GM12865 (cell line): ENCODE results near the gene ZBTB21.

Source experiments
- DNase-seq: peaks from one replicate; pipeline ENCODE4 v3.0.0; 2010; ENCODE audit warnings: low read depth
- H3K4me3 ChIP-seq: 2 replicates; pipeline ENCODE4 v1.5.1; 2011; ENCODE audit warnings: mild to moderate bottlenecking, low read depth, low read length, control low read depth
- TF ChIP-seq, protein P1 (sequence below): IDR thresholded peaks from 2 replicates; pipeline ENCODE4 v1.5.1; 2011; ENCODE audit warnings: low read length, control low read depth, low read depth, inconsistent platforms; ENCODE audit not compliant: insufficient read depth; ENCODE audit errors: missing control alignments

Gene ZBTB21

DNA sequence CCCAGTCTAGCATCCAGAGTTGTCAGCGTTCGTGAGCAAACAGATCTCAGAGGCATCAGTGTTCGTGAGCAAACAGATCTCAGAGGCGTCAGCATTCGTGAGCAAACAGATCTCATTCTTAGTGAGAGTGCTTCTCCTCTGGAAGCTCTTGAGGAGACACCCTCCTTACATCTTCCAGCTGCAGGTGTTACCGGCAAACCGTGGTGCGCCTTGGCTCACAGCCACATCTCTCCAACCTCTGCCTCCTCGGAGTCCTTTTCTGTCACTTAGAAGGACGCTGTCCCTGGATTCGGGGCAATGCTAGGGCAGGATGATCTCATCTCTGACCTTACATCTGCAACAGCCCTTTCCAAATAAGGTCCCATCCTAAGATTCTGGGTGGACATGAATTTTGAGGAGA, 46.3 kb upstream of the ZBTB21 start:
- TF ChIP-seq, protein P1, sequence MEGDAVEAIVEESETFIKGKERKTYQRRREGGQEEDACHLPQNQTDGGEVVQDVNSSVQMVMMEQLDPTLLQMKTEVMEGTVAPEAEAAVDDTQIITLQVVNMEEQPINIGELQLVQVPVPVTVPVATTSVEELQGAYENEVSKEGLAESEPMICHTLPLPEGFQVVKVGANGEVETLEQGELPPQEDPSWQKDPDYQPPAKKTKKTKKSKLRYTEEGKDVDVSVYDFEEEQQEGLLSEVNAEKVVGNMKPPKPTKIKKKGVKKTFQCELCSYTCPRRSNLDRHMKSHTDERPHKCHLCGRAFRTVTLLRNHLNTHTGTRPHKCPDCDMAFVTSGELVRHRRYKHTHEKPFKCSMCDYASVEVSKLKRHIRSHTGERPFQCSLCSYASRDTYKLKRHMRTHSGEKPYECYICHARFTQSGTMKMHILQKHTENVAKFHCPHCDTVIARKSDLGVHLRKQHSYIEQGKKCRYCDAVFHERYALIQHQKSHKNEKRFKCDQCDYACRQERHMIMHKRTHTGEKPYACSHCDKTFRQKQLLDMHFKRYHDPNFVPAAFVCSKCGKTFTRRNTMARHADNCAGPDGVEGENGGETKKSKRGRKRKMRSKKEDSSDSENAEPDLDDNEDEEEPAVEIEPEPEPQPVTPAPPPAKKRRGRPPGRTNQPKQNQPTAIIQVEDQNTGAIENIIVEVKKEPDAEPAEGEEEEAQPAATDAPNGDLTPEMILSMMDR = no peak
- H3K4me3 ChIP-seq = no peak overlapping the region
- no peak for DNase-seq

DNA sequence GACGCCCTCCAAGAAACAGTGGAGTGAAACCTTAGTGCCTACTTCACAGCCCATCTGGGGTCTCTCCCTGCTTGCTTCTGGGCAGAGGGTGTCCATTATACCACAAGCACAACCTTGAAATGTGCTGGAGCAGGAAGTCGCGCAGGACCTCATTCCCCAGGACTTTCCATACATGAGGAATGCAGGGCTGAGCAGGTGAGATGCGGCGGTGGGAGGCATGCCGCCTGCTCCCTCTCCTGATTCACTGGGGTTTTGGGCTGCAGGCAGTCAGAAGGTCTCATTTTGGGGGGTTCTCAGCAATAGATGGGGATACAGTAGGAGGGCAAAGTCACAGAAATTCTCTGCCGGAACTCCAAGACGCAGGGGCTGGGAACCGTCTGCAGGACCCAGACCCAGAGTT, 45.3 kb upstream of the ZBTB21 start:
- no peak for DNase-seq
- TF ChIP-seq, protein P1 = no peak
- H3K4me3 ChIP-seq = no peak overlapping the region

DNA sequence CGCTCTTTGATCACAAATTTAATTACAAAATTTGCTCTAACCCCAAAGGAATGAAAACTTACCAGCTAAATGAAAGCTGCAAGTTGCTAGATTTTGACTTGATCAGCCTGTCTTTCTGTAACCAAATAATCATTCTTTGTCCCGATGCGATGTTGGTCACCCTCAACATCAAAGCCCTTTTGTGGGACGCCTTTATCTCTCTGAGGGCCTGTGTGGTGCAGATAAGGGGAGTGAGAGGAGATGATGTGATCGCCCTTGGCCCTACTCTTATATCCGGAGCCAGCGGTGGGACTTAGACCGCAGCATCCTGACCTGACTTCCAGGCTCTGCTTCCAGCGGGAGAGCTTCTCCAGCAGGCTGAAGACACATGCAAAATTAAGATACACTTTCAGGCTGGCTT, 41.6 kb upstream of the ZBTB21 start:
- TF ChIP-seq, protein P1 = no peak
- H3K4me3 ChIP-seq = no peak overlapping the region
- no peak for DNase-seq

DNA sequence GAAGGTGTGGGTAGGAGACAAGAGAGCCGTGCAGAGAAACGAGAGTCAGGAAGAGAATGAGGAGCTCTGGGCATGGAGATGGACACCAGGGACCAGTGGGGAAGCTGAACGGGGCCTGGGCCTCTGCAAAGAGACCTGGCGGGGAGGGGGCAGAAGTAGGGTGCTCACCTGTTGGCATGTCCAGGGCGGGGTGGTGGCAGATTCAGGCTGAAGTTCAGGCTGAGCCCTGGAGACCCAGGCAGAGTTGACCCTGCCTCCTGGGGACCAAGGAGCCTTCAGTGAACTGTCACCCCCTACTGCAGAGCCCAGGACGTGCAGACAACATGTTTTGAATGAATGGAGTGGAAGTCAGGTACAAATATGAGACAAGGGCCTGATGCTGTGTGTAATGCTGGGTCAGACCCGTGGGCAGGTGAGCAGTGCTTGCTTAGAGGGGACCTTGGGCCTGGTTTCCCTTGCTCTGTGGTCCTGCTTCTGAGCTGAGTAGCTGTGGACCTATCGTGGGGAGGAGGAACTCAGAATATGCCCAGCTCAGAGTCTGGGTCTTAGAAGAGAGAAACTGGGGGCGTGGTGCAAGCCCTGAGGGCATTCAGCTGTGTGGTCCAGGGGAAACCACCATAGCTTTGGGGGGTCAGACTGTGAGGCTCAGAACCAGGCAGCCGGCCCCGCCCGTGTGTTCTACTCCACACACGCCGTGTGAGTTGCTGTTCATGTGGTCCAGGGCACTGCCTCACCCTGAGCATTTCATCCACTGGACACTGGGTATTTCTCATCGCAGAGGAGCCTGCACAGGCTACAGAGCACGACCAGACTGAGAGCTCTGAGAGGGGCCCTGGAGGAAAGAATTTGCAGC, 39.6 kb upstream of the ZBTB21 start:
- no peak for DNase-seq
- no peak overlapping the region for H3K4me3 ChIP-seq
- TF ChIP-seq, protein P1 = no peak

DNA sequence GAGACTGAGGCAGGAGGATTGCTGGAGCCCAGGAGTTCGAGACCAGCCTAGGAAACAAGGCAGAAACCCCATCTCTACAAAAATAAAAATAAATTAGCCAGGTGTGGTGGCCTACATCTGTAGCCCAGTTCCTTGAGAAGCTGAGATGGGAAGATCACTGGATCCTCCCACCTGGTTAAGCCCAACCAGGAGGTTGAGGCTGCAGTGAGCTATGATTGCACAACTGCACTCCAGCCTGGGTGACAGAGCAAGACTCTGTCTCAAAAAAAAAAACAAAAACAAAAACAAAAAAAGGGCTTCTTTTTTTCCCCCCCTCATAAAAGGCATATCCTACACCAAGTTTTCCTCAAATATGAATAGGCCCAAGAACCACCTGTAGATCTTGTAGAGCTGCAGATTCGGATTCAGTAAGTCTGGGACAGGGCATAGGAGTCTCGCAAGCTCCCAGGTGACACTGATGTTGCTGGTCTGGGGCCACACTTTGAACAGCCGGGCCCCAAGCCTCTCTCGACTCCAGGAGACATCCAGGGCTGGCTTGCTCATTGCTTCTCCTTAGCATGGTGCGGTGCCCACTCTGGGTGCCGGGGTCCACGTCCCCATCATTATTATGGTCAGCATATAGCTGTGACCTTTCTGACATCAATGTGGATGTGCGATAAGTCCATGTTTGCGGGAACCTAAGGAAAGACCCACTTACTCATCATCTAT, 38.9 kb upstream of the ZBTB21 start:
- no peak overlapping the region for H3K4me3 ChIP-seq
- TF ChIP-seq, protein P1 = no peak
- no peak for DNase-seq

DNA sequence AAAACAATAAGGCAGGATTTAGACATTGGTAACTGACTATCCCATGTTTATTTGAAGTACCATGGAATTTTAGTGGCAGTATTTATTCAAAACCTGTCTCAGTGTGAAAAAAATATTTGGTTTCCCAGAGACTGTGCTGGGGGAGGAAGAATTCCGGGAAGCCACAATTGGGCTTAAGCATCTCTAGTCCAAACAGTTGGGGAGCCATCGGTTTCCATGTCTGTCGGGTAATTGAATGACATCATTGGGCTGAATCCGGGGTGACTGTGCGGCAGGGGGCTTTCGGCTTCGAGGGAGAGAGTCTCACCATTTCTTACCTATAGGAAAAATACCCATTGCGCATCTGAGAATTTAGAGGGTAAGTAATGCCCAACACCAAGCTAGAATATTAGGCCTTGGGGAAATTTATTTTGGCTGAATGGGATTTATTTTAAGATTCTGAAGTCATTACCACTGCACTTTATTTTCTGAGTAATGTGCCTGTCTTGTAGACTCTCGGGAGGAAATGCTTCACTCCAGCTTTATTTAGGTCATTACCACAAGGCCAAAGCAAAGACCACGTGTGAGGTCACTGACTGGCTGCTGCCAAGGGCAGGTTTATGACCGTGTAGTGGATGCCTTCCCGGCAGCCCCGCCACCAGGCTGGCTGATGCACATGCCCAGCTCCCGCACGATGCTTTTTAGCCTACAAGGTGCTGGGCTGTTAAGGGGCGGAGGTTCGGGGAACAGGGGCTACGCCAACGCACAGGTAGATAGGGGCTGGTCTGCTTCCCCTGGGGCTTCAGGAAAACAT, 37.9 kb upstream of the ZBTB21 start:
- TF ChIP-seq, protein P1 = no peak
- no peak for DNase-seq
- no peak overlapping the region for H3K4me3 ChIP-seq
